SK-N-DZ (cell line): ENCODE results near the gene CAMK1D.

Experiments used
- DNase-seq: peaks from one replicate; pipeline ENCODE4 v3.0.0-alpha.2; 2015; ENCODE audit warnings: low spot score

Gene CAMK1D

GRCh38 chr10:12644380-12645144, 295.2 kb downstream of the CAMK1D start:
- DNase-seq = no peak

- no peak for DNase-seq
Measured at GRCh38 chr10:12645449-12645848, 296.1 kb downstream of the CAMK1D start.

- DNase-seq = no peak
Measured at GRCh38 chr10:12649012-12649584, 299.8 kb downstream of the CAMK1D start.

- no peak for DNase-seq
Measured at GRCh38 chr10:12650122-12650521, 300.8 kb downstream of the CAMK1D start.

GRCh38 chr10:12650538-12651298, 301.4 kb downstream of the CAMK1D start:
- no peak for DNase-seq

- no peak for DNase-seq
Measured at GRCh38 chr10:12655940-12656339, 306.6 kb downstream of the CAMK1D start.

- DNase-seq = peak; percentile 45
Measured at GRCh38 chr10:12656518-12657142, 307.3 kb downstream of the CAMK1D start.

GRCh38 chr10:12657489-12657888, 308.1 kb downstream of the CAMK1D start:
- DNase-seq = no peak

- DNase-seq = no peak
Measured at GRCh38 chr10:12658526-12658925, 309.2 kb downstream of the CAMK1D start.

- no peak for DNase-seq
Measured at GRCh38 chr10:12659706-12660105, 310.4 kb downstream of the CAMK1D start.

- no peak for DNase-seq
Measured at GRCh38 chr10:12660812-12661211, 311.5 kb downstream of the CAMK1D start.

- DNase-seq = no peak
Measured at GRCh38 chr10:12661671-12662070, 312.3 kb downstream of the CAMK1D start.

- DNase-seq = no peak
Measured at GRCh38 chr10:12663863-12664262, 314.5 kb downstream of the CAMK1D start.

GRCh38 chr10:12665501-12665900, 316.2 kb downstream of the CAMK1D start:
- DNase-seq = no peak

GRCh38 chr10:12667052-12667451, 317.7 kb downstream of the CAMK1D start:
- no peak for DNase-seq

GRCh38 chr10:12668634-12669033, 319.3 kb downstream of the CAMK1D start:
- no peak for DNase-seq

GRCh38 chr10:12670004-12670403, 320.7 kb downstream of the CAMK1D start:
- DNase-seq = no peak

- no peak for DNase-seq
Measured at GRCh38 chr10:12675186-12675585, 325.8 kb downstream of the CAMK1D start.

GRCh38 chr10:12679636-12680035, 330.3 kb downstream of the CAMK1D start:
- DNase-seq = no peak

GRCh38 chr10:12681252-12681651, 331.9 kb downstream of the CAMK1D start:
- no peak for DNase-seq

- DNase-seq = no peak
Measured at GRCh38 chr10:12684784-12685183, 335.4 kb downstream of the CAMK1D start.
